IMR-90 (cell line): ENCODE data around the gene TAF1B.

Experiments
- BHLHE40 ChIP-seq: fragments of 150-350 bp; IDR thresholded peaks from 2 replicates; pipeline ENCODE4 v1.6.1; 2016; ENCODE audit warnings: mild to moderate bottlenecking, low read depth, low read length
- CEBPB ChIP-seq: IDR thresholded peaks from 2 replicates; pipeline ENCODE4 v1.6.1; 2012; ENCODE audit warnings: low read depth, low read length, improper control_type of control experiment
- CTCF ChIP-seq: conservative IDR thresholded peaks from 2 replicates; pipeline ENCODE4 v1.5.1; 2012; ENCODE audit warnings: mild to moderate bottlenecking, low read depth, low read length, improper control_type of control experiment
- MAFK ChIP-seq: IDR thresholded peaks from 2 replicates; pipeline ENCODE4 v1.6.1; 2012; ENCODE audit warnings: low read depth, low read length, improper control_type of control experiment
- MXI1 ChIP-seq: IDR thresholded peaks from 2 replicates; pipeline ENCODE4 v1.6.1; 2012; ENCODE audit warnings: low read depth, mild to moderate bottlenecking, low read length, moderate library complexity, borderline replicate concordance
- NFE2L2 ChIP-seq: fragments of 150-350 bp; IDR thresholded peaks from 2 replicates; pipeline ENCODE4 v1.6.1; 2016; ENCODE audit warnings: low read depth, mild to moderate bottlenecking, low read length
- POLR2A ChIP-seq: IDR thresholded peaks from 2 replicates; pipeline ENCODE4 v1.6.1; 2012; ENCODE audit warnings: mild to moderate bottlenecking, low read depth, low read length
- RAD21 ChIP-seq: IDR thresholded peaks from 2 replicates; pipeline ENCODE4 v1.6.1; 2012; ENCODE audit warnings: low read length, improper control_type of control experiment
- RCOR1 ChIP-seq: IDR thresholded peaks from 2 replicates; pipeline ENCODE4 v1.6.1; 2012; ENCODE audit warnings: mild to moderate bottlenecking, low read length, improper control_type of control experiment; ENCODE audit not compliant: insufficient replicate concordance
- RFX5 ChIP-seq: IDR thresholded peaks from 2 replicates; pipeline ENCODE4 v1.8.0; 2012; ENCODE audit warnings: low read depth, mild to moderate bottlenecking, low read length, moderate library complexity
- SMC3 ChIP-seq: fragments of 150-350 bp; IDR thresholded peaks from 2 replicates; pipeline ENCODE4 v1.6.1; 2016; ENCODE audit warnings: low read depth, mild to moderate bottlenecking, antibody characterized with exemption, low read length, moderate library complexity
- USF2 ChIP-seq: fragments of 150-350 bp; IDR thresholded peaks from 2 replicates; pipeline ENCODE4 v1.6.1; 2017; ENCODE audit warnings: mild to moderate bottlenecking, antibody characterized with exemption, low read length, low read depth

GRCh38 chr2:9980520-9980919 lies 137.2 kb downstream of the TAF1B start:
- no peak for TF ChIP-seq NFE2L2
- no peak for TF ChIP-seq CTCF
- no peak for TF ChIP-seq POLR2A
- no peak for TF ChIP-seq RCOR1
- TF ChIP-seq SMC3: no peak
- no peak for TF ChIP-seq CEBPB
- TF ChIP-seq MXI1: no peak
- TF ChIP-seq BHLHE40: no peak
- TF ChIP-seq MAFK: no peak
- no peak for TF ChIP-seq RAD21
- TF ChIP-seq USF2: no peak
- no peak for TF ChIP-seq RFX5
